HG02884 (cell line): ENCODE measurements around the gene SORCS2.

Experiments used
- ATAC-seq: cut with Tn5 transposase; IDR thresholded peaks from one replicate; pipeline ENCODE4 v1.9.1; 2021; ENCODE audit warnings: mild to moderate bottlenecking, moderate library complexity; ENCODE audit not compliant: unreplicated experiment

The SORCS2 gene

DNA sequence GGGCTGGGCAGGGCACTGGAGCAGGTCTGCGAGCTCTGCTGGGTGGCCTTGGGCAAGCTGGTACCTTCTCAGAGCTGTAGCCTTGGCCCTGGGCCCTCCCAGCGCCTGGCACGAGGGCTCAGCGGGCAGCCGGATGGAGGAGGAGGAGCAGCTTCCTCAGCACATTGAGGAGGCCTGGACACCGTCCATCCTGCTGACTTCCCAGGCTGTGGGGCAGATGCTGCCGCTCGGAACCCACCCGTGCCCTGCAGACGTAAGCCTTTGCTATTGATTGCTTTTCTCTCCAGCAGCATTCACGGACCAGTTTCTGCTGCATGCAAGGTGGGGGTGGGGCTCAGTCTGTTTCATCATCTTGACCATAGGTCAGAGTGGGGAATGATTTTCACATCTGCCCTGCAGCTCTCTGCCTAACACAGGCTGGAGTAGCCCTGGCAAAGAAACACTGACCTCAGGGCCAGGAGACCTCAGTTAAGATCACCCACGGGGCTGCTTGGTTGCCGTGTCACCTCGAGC, 323.1 kb downstream of the SORCS2 start:
- ATAC-seq: no peak

DNA sequence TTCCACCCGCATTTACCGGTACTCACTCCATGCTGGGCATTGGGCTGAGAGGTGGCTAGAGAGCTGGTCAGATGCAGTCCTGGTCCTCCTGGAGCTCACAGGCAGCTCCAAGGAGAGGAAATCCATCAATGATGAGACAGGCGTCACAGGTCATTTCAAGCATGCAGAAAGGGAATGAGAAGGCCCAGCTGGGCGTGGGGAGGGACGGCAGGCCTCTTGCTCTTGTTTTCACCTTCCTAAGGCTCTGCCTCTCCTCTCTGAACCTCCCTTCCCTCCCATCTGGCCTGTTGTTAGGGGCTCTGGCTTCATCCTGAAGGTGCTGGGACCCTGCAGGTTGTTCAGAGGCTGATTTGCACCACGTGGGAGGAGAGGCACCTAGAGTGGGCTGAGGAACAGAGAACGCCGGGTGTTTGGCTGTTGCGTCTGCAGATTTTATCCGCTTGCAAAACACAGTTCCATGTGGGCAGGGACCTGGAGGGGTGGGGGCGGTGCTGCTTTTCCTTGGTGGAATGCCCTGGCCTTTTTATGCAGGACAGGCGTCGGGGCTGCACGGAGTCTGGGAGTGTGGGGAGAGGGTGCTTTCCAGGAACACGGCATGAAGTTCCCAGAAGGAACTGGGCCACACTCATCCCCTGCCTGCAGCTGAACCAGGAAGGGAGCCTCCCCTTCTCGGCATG, 323.9 kb downstream of the SORCS2 start:
- no peak for ATAC-seq

GRCh38 chr4:7516773-7517144, 324.4 kb downstream of the SORCS2 start:
- no peak for ATAC-seq

GRCh38 chr4:7518871-7519637, 326.7 kb downstream of the SORCS2 start:
- no peak for ATAC-seq

DNA sequence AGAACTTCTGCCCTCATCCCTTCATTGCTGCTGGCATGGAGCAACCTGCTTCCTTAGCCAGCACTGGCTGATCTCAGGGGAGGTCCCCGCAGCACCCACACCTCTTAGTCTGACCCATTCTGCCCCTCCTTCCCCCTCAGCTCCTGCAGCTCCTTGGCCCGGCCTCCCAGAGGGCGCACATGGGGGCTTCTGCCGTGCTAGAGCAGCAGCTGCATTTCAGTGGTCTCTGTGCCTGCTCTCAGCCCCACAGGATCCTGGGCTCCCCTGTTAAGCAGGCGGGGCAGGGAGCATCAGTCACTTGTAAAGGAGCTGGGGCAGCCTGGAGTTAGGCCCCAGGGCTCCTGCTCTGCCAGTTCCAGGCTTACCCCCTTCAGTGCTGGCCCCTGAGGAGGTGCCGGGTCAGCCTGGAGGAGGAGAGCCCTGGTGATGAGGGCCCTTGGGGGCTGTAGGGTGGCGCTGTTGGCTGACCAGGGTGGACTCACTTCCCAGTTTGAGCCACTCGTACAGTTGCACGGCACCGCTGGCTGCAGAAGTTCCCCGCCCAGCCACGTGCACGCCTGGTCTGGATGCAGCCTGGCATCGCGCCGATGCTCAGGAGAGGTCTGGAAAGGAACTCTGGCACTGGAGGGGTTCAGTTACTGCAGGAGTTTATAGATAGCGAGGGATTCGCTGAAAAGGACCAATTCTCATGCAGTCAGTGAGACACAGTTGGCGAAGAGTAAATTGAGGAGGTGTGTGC, 327.5 kb downstream of the SORCS2 start:
- no peak for ATAC-seq

DNA sequence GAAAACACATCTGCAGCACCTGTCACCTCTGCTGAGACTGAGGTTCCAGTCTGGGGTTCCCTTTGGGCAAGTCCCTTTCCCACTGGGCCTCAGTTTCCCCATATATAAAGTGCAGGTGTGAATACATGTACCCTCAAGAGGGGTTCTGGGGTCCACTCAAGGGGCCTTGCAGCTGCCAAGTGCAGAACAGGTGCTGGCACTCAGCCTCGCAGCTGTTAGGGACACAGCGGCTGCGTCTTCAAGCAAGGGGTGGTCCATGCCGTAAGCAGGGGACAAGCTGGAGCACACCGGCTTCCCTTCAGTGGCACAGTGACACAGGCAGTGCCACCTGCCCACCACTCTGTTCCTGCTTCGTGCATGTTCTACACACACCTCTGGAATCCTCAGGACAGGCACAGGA, 329.3 kb downstream of the SORCS2 start:
- no peak for ATAC-seq

DNA sequence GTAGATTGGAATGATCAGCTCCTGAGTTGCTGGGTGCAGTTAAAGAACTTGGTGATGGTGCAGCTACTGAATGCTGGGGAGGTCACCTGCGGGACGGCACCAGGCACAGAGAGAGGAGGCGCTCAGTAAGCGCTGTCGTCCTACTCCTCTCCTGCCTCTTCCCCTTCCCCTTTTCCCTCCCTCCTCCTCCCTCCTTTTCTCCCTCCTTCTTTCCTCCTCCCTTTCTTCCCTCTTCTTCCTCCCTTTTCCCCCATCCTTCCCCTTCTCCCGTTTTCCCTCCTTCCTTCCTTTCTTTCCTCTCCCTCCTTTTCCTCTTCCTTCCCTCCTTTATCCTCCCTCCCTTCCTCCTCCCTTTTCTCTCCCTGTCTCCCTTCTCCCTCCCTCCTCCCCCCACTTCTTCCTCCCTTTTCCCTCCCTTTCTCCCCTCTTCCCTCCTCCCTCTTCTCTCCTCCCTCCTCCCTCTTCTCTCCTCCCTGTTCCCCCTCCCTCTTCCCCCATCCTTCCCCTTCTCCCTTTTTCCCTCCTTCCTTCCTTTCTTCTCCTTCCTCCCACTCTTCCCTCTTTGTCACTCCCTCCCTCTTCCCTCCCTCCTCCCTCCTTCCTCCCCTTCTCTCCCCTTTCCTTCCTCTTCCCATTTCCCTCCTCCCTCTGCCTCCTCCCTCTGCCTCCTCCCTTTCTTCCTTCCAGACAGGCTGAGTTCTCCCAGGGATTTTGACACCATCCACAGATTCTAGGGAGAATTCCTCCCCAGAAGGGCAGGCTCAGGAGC, 330.3 kb downstream of the SORCS2 start:
- no peak for ATAC-seq

GRCh38 chr4:7523526-7523925, 331.2 kb downstream of the SORCS2 start:
- ATAC-seq: no peak

- no peak for ATAC-seq
Measured at GRCh38 chr4:7524064-7524682, 331.8 kb downstream of the SORCS2 start.

GRCh38 chr4:7524843-7525242, 332.5 kb downstream of the SORCS2 start:
- no peak for ATAC-seq

DNA sequence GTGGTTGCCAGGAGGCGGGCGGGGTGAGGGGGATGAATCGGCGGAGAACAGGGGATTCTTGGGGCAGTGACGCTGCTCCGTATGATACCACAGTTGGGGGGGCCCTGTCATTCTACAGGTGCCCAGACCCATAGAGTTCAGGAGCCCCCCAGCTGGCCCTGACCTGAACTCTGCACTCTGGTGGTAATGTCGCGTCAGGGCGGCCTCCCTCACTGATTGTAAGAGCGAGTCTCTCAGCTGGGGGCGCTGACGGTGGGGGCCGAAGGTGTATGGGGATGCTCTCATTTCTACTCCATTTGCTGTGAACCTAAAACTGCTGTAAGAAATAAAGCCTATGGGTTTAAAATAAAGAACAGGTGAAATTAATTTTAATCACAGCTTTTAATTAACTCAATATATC, 334.2 kb downstream of the SORCS2 start:
- ATAC-seq: no peak

GRCh38 chr4:7526929-7527535, 334.7 kb downstream of the SORCS2 start:
- ATAC-seq: no peak

DNA sequence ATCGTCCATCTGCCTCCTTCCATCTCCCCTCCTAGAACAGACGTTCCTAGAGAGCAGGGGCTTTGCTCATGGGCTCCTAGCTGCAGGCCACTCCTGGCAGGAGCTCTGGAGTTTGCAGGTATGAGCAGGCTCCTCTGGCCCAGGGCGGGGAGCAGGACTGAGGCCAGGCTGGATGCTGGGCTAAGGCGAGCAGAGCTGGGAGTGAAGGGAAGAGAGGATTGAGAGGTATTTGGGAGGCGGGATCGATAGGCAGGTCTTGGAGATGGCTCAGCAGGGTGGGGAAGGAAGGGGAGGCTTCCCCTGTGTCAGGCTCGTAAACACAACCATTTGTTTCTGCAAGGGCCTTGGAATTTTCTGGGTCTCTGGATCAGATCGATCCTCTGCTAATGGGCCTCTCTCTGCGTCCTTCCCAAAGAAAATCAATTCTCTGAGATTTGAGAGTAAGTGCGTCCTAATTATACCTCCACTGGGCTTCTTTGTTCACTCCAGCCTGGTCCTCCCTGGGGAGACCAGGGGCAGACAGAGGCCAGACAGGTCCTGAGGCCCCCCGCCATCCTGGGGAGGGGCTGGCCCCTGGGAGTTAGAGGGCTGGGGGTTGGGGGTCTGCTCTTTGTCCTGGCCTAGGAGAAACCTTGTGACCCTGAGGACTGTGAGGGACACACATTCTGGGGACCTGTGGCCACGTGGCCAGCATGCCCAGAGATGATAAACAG, 337.2 kb downstream of the SORCS2 start:
- ATAC-seq: no peak

GRCh38 chr4:7530082-7530481, 337.7 kb downstream of the SORCS2 start:
- ATAC-seq: no peak

DNA sequence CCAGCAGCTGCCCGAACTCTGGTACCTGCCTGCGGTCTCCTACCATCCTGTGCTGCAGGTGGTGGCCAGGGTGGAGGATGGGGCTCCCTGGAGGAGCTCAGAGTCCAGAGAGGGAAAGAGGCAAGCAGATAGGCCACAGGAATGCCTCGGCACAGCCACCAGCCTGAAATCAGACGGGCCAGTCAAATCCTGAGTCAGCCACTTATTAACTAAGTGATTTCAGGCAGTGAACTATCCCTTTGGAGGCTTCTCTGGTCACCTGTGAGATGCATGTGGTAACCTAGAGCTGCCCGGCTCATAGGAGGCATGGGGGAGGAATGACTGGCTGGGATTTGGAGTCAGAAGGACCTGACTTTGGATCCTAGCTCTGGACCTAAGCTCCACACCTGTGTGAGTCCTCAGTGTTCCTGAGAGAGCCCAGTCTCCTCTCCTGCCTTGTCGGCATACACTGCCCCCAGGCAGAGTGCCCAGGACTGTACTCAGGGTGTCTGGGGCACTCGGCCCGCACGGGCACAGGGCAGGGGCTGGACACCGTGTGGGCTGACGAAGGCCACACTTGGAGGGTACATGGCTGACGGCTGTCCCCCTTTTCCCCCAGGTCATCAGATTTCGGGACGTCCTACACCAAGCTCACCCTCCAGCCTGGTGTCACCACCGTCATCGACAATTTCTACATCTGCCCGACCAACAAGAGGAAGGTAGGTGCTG, 338.7 kb downstream of the SORCS2 start:
- ATAC-seq: no peak

DNA sequence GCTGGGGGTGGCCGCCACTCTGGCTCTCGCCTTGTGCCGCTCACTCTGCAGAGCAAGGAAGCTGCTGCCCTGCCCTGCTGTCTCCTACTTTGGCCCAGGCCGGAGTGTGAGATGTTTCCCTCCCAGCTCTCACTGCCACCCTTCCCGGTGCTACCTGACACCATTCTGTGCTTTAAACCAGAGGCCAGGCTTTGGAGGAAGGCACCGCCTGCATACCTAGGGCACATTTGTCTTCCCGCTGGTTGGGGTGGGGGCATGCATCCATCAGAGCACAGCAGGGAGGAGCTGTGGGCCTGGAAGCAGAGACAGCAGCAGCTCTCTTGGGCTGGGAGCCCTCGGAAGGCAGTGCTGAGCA, 339.3 kb downstream of the SORCS2 start:
- no peak for ATAC-seq

- ATAC-seq: no peak
Measured at GRCh38 chr4:7532043-7532442, 339.7 kb downstream of the SORCS2 start.

DNA sequence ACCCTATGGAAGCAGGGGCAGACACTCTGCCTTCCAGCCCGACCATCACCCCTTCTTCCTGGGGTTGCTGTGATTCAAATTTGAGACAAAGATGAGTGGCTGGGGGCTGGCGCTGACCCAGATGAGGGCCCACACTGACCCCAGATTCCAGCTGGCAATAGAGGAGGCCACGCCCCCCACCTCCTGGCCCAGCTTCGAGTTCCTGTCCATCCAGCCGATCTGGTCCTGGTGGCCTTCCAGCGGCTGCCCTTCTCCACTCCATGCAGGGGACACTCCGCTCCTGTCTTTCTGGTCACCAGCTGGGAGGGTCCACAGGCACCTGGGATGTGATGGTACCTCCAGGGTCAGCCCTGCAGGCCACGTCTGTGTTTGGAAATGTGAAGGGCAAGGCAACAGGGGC, 340.9 kb downstream of the SORCS2 start:
- ATAC-seq: no peak

- no peak for ATAC-seq
Measured at GRCh38 chr4:7535094-7535493, 342.8 kb downstream of the SORCS2 start.
